ENCODE data around the gene TBC1D5. TPM values are rescaled to one million over a fixed set of nuclear protein-coding genes. Genes with fewer than 3 reads are reported as not detected.

TBC1D5 gene
- total and polyA plus RNA-seq, 7 donors, result 7.2 to 82.3 (median 43.7) TPM

DNA sequence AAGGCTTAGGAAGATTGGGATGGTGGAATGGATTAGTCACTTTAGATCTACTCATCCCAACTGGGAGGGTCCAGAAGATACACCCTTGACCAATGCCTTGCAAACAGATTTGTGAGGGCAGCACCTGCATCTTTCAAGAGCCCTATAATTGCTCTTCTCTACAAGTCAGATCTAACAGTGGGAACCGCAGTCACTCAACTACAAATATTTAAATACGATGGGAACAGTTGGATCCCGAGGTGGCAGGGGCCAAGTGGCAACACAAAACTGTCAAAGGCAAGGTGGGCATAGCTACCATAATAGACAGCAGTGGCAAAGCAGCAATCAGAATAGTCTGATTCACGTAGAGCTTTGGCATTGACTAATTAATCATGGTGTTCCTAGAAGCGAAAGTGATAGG lies 152.0 kb downstream of the TBC1D5 start:
- no peaks in the 10 kb centered on the region for H3K36me3 ChIP-seq
- no peak overlapping the region for H3K27ac ChIP-seq
- H3K27me3 ChIP-seq, result no peaks in the 10 kb centered on the region
- no peak overlapping the region for H3K4me3 ChIP-seq
- peaks cover 0 to 9% (median 7%) of the 10 kb centered on the region in 4 donors for H3K9me3 ChIP-seq
- DNase-seq, result no peak
- intact Hi-C loops (cut with DNase I), result no loop called here
- TF ChIP-seq POLR2AphosphoS5 (IDR thresholded peaks at IDR 0.05) (no peak), POLR2A (IDR thresholded peaks at IDR 0.05) (no peak), EP300 (IDR thresholded peaks at IDR 0.05) (no peak)
- TF ChIP-seq, protein P1, sequence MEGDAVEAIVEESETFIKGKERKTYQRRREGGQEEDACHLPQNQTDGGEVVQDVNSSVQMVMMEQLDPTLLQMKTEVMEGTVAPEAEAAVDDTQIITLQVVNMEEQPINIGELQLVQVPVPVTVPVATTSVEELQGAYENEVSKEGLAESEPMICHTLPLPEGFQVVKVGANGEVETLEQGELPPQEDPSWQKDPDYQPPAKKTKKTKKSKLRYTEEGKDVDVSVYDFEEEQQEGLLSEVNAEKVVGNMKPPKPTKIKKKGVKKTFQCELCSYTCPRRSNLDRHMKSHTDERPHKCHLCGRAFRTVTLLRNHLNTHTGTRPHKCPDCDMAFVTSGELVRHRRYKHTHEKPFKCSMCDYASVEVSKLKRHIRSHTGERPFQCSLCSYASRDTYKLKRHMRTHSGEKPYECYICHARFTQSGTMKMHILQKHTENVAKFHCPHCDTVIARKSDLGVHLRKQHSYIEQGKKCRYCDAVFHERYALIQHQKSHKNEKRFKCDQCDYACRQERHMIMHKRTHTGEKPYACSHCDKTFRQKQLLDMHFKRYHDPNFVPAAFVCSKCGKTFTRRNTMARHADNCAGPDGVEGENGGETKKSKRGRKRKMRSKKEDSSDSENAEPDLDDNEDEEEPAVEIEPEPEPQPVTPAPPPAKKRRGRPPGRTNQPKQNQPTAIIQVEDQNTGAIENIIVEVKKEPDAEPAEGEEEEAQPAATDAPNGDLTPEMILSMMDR (IDR thresholded peaks at IDR 0.05), result no peak
- H3K4me1 ChIP-seq, result no peaks in the 10 kb centered on the region
- WGBS, 2 donors, result 97 to 98% methylated on average over 5 of the region's 5 CpGs

DNA sequence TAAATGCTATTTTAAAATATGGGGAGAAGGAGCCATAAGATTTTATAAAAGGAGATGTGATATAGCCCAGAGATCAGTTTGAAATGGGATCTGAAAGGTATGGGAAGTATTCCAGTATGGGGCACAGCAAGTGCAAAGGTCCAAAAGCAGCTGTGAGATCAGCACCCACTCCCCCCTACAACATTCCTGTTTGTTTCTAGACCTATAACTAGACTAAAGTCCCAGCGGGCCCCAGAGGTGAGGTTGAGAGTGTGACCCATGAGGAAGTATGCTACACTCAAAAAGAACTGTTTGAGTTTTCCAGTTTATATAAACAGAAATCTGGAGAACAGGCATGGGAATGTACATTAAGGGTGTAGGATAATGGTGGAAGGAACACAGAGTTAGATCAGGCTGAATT lies 152.5 kb downstream of the TBC1D5 start:
- 96 to 97% methylated on average over 1 of the region's 1 CpG for WGBS, 2 donors
- DNase-seq, result no peak
- intact Hi-C loops (cut with DNase I), result no loop called here
- H3K27me3 ChIP-seq, result no peaks in the 10 kb centered on the region
- H3K27ac ChIP-seq, result no peak overlapping the region
- TF ChIP-seq POLR2A (IDR thresholded peaks at IDR 0.05) (no peak), POLR2AphosphoS5 (IDR thresholded peaks at IDR 0.05) (no peak), EP300 (IDR thresholded peaks at IDR 0.05) (no peak)
- TF ChIP-seq, protein P1 (IDR thresholded peaks at IDR 0.05), result no peak
- H3K4me1 ChIP-seq, result no peaks in the 10 kb centered on the region
- peaks cover 0 to 9% (median 7%) of the 10 kb centered on the region in 4 donors for H3K9me3 ChIP-seq
- H3K36me3 ChIP-seq, result no peaks in the 10 kb centered on the region
- H3K4me3 ChIP-seq, result no peak overlapping the region

DNA sequence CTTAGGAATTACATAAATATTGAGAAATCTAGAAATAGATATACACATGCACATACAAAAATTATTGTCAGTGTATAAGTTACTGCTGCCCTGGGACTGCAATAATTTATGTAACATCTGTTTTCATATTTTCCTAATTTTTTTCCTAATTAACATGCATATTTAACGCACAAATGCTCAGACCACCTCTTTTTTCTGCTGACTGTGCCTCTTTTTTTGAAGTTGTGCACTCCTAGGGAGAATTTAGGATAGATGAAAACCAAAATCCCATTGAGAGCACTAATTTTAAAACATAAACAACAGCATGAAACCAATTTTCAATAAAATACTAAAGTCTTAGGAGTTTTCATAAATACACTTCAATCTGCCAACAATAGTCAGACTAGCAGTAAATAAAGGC lies 154.0 kb downstream of the TBC1D5 start:
- Histone ChIP-seq H3K9me3 (peaks cover 0 to 9% (median 7%) of the 10 kb centered on the region in 4 donors), H3K27me3 (no peaks in the 10 kb centered on the region), H3K36me3 (no peaks in the 10 kb centered on the region), H3K27ac (no peak overlapping the region), H3K4me1 (no peaks in the 10 kb centered on the region), H3K4me3 (no peak overlapping the region)
- TF ChIP-seq POLR2AphosphoS5 (IDR thresholded peaks at IDR 0.05) (no peak), EP300 (IDR thresholded peaks at IDR 0.05) (no peak), POLR2A (IDR thresholded peaks at IDR 0.05) (no peak)
- TF ChIP-seq, protein P1 (IDR thresholded peaks at IDR 0.05), result no peak
- no peak for DNase-seq
- 97 to 99% methylated on average over 1 of the region's 1 CpG for WGBS, 2 donors
- intact Hi-C loops (cut with DNase I), result no loop called here

DNA sequence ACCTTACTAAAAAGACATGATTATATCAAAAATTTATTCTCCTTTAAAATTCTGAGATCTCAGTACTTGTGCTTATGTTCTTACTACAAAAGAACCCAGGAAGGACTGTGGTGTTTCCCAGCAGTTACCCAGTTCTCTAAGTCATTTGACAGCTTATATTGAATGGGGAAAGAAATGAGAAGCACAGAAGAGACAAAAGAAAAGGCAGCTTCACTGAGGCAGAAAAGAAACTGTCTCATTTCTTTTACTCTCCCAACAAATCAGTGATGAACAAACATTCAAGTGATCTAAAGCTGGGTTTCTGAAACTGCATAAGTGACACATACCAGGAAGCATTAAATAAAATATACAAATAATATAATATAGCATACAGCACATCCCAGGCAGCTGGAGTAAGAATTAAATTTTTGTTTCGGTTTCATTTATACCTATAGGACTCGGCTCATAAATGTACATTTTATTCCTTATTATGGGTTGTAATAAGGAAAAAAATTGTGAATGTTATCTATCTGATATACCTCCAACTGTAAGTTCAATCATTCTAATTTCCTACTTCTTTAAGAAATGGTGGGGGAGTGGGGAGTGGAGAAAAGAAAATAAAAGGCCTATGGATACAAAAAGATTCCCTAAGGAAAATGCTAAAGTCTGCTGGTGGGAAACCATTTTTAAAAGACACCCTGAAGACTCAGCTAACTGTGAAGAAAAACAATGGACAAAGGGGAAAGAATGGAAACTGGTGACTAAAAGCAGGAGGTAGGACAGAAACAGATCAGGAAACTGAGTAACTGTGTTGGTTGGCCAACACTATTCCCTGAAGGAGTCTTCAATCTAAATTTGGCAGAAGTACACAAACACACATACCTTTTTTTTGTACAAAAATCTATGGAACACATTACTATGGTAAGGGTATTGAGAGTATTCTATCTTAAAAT lies 156.8 kb downstream of the TBC1D5 start:
- no peak for DNase-seq
- no peaks in the 10 kb centered on the region for H3K36me3 ChIP-seq
- TF ChIP-seq, protein P1 (IDR thresholded peaks at IDR 0.05), result no peak
- TF ChIP-seq POLR2A (IDR thresholded peaks at IDR 0.05) (no peak), EP300 (IDR thresholded peaks at IDR 0.05) (no peak), POLR2AphosphoS5 (IDR thresholded peaks at IDR 0.05) (no peak)

More for the DNA sequence above, 156.8 kb downstream of the TBC1D5 start:
- Histone ChIP-seq H3K4me3 (no peak overlapping the region), H3K27me3 (no peaks in the 10 kb centered on the region), H3K27ac (no peak overlapping the region), H3K9me3 (peaks cover 0 to 7% (median 4%) of the 10 kb centered on the region in 4 donors), H3K4me1 (no peaks in the 10 kb centered on the region)
- intact Hi-C loops (cut with DNase I), result no loop called here
- WGBS, 2 donors, result 23 to 77% methylated on average over 2 of the region's 2 CpGs

All from sigmoid colon (tissue), 7 donors.